GM12878 (cell line): Measurements from ENCODE around the gene TOR1AIP1. TPM values are rescaled to one million over a fixed set of nuclear protein-coding genes. Genes with fewer than 3 reads are reported as not detected.

ENCODE experiments used
- ATAC-seq: fragments of 200-7000 bp; cut with Tn5 transposase; 3 replicates; pipeline ENCODE4 v1.9.1; 2020; ENCODE audit warnings: mild to moderate bottlenecking, moderate library complexity
- BruUV-seq: library from RNA; stranded (reverse); fragments of 400-500 nt; replicated peaks from 2 replicates; lab custom pipeline; 2021; lab: Mats Ljungman, UMichigan
- CTCF ChIA-PET: fragments of 300-600 bp; sonication (Branson Sonifier 250); formaldehyde crosslinking; extraction: SDS; loops from one replicate; lab custom pipeline; 2021; ENCODE audit warnings: inconsistent platforms; lab: Yijun Ruan, JAX
- POLR2A ChIA-PET: fragments of 350-600 bp; formaldehyde crosslinking; extraction: SDS; loops from one replicate; lab custom pipeline; 2021; ENCODE audit warnings: inconsistent platforms; lab: Charles Lee
- RAD21 ChIA-PET: fragments of 300-600 bp; sonication (Branson Sonifier 250); formaldehyde crosslinking; loops from one replicate; lab custom pipeline; 2023; ENCODE audit warnings: antibody characterized with exemption; ENCODE audit not compliant: unreplicated experiment; lab: Charles Lee
- SMC1A ChIA-PET: fragments of 300-600 bp; sonication (Branson Sonifier 250); formaldehyde crosslinking; loops from one replicate; lab custom pipeline; 2023; ENCODE audit not compliant: unreplicated experiment, uncharacterized antibody; lab: Charles Lee
- DNase-seq: peaks from one replicate; pipeline ENCODE4 v3.0.0-alpha.2; 2011; ENCODE audit warnings: low read depth, low spot score
- FAIRE-seq: peaks from 3 replicates; lab custom pipeline; 2011; peaks lifted over from hg19 to GRCh38; lab: Jason Lieb, UNC
- H2AFZ ChIP-seq: 2 replicates; pipeline ENCODE4 v1.6.0; 2011; ENCODE audit warnings: low read depth, low read length, control low read depth; ENCODE audit not compliant: control insufficient read depth
- H3K27ac ChIP-seq: 2 replicates; pipeline ENCODE4 v1.5.1; 2011; ENCODE audit warnings: control low read depth; ENCODE audit not compliant: control insufficient read depth, insufficient read depth
- H3K27me3 ChIP-seq, 2 experiments: replicated peaks in 1 of 2; 2 replicates each; pipeline versions ENCODE4 v1.6.0 to v1.6.1; 2011; ENCODE audit warnings: low read length in 1 of 2; ENCODE audit not compliant: control insufficient read depth in 2 of 2, insufficient read depth in 2 of 2
- H3K36me3 ChIP-seq, 2 experiments: 2 replicates each; pipeline ENCODE4 v1.5.1; 2011; ENCODE audit warnings: low read length in 1 of 2; ENCODE audit not compliant: control insufficient read depth in 2 of 2, insufficient read depth in 2 of 2
- H3K4me1 ChIP-seq: 2 replicates; pipeline ENCODE4 v1.6.1; 2011; ENCODE audit warnings: mild to moderate bottlenecking, low read length, moderate library complexity, mixed read lengths; ENCODE audit not compliant: control insufficient read depth, insufficient read depth
- H3K4me2 ChIP-seq: 2 replicates; pipeline ENCODE4 v1.6.0; 2011; ENCODE audit warnings: control low read depth; ENCODE audit not compliant: control insufficient read depth, insufficient read depth
- H3K4me3 ChIP-seq: fragments of 200-600 bp; sonication (generic); 2 replicates; pipeline ENCODE4 v1.5.1; 2016
- H3K79me2 ChIP-seq: 2 replicates; pipeline ENCODE4 v1.6.0; 2011; ENCODE audit warnings: low read length; ENCODE audit not compliant: control insufficient read depth, insufficient read depth
- H3K9ac ChIP-seq: 2 replicates; pipeline ENCODE4 v1.8.0; 2011; ENCODE audit warnings: low read length, control low read depth, mixed read lengths; ENCODE audit not compliant: control insufficient read depth, insufficient read depth
- H3K9me3 ChIP-seq: replicated peaks from 3 replicates; pipeline ENCODE4 v1.5.1; 2011; ENCODE audit warnings: mild to moderate bottlenecking, low read length; ENCODE audit not compliant: control insufficient read depth, insufficient read depth
- H4K20me1 ChIP-seq: 2 replicates; pipeline ENCODE4 v1.6.0; 2011; ENCODE audit not compliant: control insufficient read depth, insufficient read depth
- BACH1 ChIP-seq: fragments of 450-650 bp; IDR thresholded peaks from 2 replicates; pipeline ENCODE4 v1.6.1; 2017; ENCODE audit warnings: mild to moderate bottlenecking, borderline replicate concordance
- BHLHE40 ChIP-seq, 2 experiments: fragments of 450-650 bp in 1 of 2; IDR thresholded peaks; 2 replicates each; pipeline ENCODE4 v1.6.1; 2011 to 2017; ENCODE audit warnings: low read depth in 2 of 2, borderline replicate concordance in 1 of 2, improper control_type of control experiment in 1 of 2, low read length in 1 of 2, mild to moderate bottlenecking in 1 of 2
- CHD2 ChIP-seq: IDR thresholded peaks from 2 replicates; pipeline ENCODE4 v1.6.1; 2011; ENCODE audit warnings: low read depth, low read length, improper control_type of control experiment, borderline replicate concordance
- CREB1 ChIP-seq: IDR thresholded peaks from 2 replicates; pipeline ENCODE4 v1.6.1; 2012; ENCODE audit warnings: low read depth, mild to moderate bottlenecking, inconsistent platforms
- FOXM1 ChIP-seq: IDR thresholded peaks from 2 replicates; pipeline ENCODE4 v1.6.1; 2012; ENCODE audit warnings: low read depth, mild to moderate bottlenecking, inconsistent platforms, low read length, moderate library complexity
- JUNB ChIP-seq: IDR thresholded peaks from 2 replicates; pipeline ENCODE4 v1.6.1; 2016; ENCODE audit warnings: antibody characterized with exemption, mild to moderate bottlenecking
- RELA ChIP-seq: fragments of 450-650 bp; IDR thresholded peaks from 2 replicates; pipeline ENCODE4 v1.8.0; 2014; ENCODE audit warnings: borderline replicate concordance; ENCODE audit not compliant: partially characterized antibody
- SIX5 ChIP-seq: IDR thresholded peaks from 2 replicates; pipeline ENCODE4 v1.6.1; 2011; ENCODE audit warnings: mild to moderate bottlenecking, low read depth, low read length, moderate library complexity; ENCODE audit not compliant: severe bottlenecking
- ZNF24 ChIP-seq: fragments of 450-650 bp; IDR thresholded peaks from 2 replicates; pipeline ENCODE4 v1.6.1; 2017; ENCODE audit warnings: antibody characterized with exemption, mild to moderate bottlenecking
- WGBS: methylation state at CpG from one replicate; pipeline ENCODE4 v1.1.6; 2016; ENCODE audit warnings: low lambda C conversion rate; ENCODE audit not compliant: insufficient replicate concordance, insufficient coverage; ENCODE audit errors: missing lambda C conversion rate; 5-methylcytosine and 5-hydroxymethylcytosine counted together
- in situ Hi-C: fragments of 300-500 bp; cut with MboI; formaldehyde crosslinking; loops from 9 replicates; pipeline ENCODE4 v1.14.3; 2018; ENCODE audit warnings: mixed read lengths
- intact Hi-C: fragments of 100-400 bp; cut with micrococcal nuclease; formaldehyde crosslinking; loops from one replicate; pipeline ENCODE4 v1.14.2; 2022; ENCODE audit not compliant: unreplicated experiment
- polyA plus RNA-seq, 11 experiments: library from polyadenylated mRNA; depleted of rRNA in 4 of 11; unstranded in 6 of 11; stranded (reverse) in 5 of 11; fragments of >200 nt; fragmentation: Nextera tagmentation in 4 of 11; fragmentation: Illumina TruSeq in 1 of 11; extraction: Ambion mirVana in 4 of 11; extraction: Trizol in 1 of 11; gene quantifications; 1 replicate in 1 of 11; 2 replicates in 10 of 11; pipeline versions ENCODE4 v1.2.1 to v1.2.3, GENCODE V29; 2011 to 2016; ENCODE audit warnings: inconsistent platforms in 2 of 11, missing spikeins in 2 of 11, low read depth in 1 of 11
- total RNA-seq, 4 experiments: library from RNA; depleted of rRNA in 3 of 4; stranded (reverse); fragments of >200 nt in 3 of 4; fragmentation: Illumina TruSeq in 1 of 4; extraction: Trizol in 1 of 4; gene quantifications; 2 replicates each; pipeline versions ENCODE4 v1.2.1 to v1.2.3, GENCODE V29; 2013 to 2021
- TF ChIP-seq, protein P1 (sequence below): IDR thresholded peaks from 2 replicates; pipeline ENCODE4 v1.6.1; 2011; ENCODE audit warnings: low read depth, low read length, improper control_type of control experiment, borderline replicate concordance
- TF ChIP-seq, protein P2 (sequence below): IDR thresholded peaks from 2 replicates; pipeline ENCODE4 v1.6.1; 2011; ENCODE audit warnings: borderline replicate concordance, low read depth, mild to moderate bottlenecking, moderate library complexity, low read length; ENCODE audit not compliant: insufficient read depth, poor library complexity, severe bottlenecking
- TF ChIP-seq, protein P3 (sequence below): IDR thresholded peaks from 2 replicates; pipeline ENCODE4 v1.6.1; 2012; ENCODE audit warnings: low read length, inconsistent platforms
- TF ChIP-seq, protein P4 (sequence below): fragments of 450-650 bp; formaldehyde crosslinking; IDR thresholded peaks from 2 replicates; pipeline ENCODE4 v1.4.0; 2022; ENCODE audit warnings: mild to moderate bottlenecking, moderate library complexity

Gene TOR1AIP1
- total and polyA plus RNA-seq, 10 of the 15 experiments (the other 5 are each of a cell fraction or from before 2014, with no cell fraction given): 14.8 to 36.0 (median 25.8) TPM

DNA sequence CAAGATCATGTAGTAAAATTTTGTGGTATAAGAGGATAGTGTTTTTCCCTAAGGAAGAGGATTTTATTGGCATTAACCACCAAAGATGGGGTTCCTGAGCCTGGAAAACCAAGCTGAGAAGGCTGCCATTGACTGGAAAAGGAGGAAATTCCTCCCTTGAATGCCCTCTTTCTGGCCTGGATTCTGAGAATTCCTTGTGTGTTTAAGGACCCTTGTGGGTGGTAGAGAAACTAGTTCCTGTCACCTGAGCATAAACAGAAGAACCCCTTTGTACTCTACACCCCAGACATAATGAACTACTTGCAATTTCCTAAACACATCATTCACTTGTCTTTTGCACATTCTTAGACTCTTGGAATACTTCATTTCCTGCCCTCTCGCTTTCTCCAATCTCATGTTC is 39.4 kb downstream of the TOR1AIP1 start:
- Histone ChIP-seq H3K9ac (no peak overlapping the region), H3K4me3 (no peak overlapping the region), H4K20me1 (no peaks in the 10 kb centered on the region), H3K36me3 (peaks cover 5 to 18% of the 10 kb centered on the region in 2 experiments; a peak in 3 of 4 replicates), H3K27ac (no peak overlapping the region), H3K79me2 (no peaks in the 10 kb centered on the region), H3K4me1 (no peaks in the 10 kb centered on the region), H2AFZ (no peak overlapping the region), H3K4me2 (no peak overlapping the region), H3K9me3 (no peaks in the 10 kb centered on the region), H3K27me3 (no peaks in the 10 kb centered on the region)
- 92% methylated on average over 1 of the region's 1 CpG for WGBS
- ChIA-PET POLR2A (interaction anchor here (0.6 kb wide), 1 partner anchor 126 kb away, joined by 3 read pairs; no protein-coding TSS in a partner anchor), CTCF (interaction anchor here (1.1 kb wide), 1 partner anchor 20 kb away, joined by 3 read pairs; no protein-coding TSS in a partner anchor), RAD21 (no interaction called here), SMC1A (interaction anchor here (0.8 to 1.5 kb wide), 2 partner anchors 10 to 32 kb away, joined by 3 to 7 read pairs; no protein-coding TSS in a partner anchor)
- no peak for ATAC-seq
- FAIRE-seq: no peak
- BruUV-seq: no TSS peak
- in situ Hi-C loops (no loop called here), intact Hi-C loops (no loop called here)
- DNase-seq: no peak
- TF ChIP-seq SIX5 (no peak), BACH1 (no peak), ZNF24 (no peak), JUNB (no peak), CHD2 (no peak), CREB1 (no peak), BHLHE40 (IDR thresholded peaks at IDR 0.05; ENCODE audit: borderline replicate concordance in 1 of 2, low read depth in 2 of 2, low read length in 1 of 2) (no peak), RELA (no peak), FOXM1 (no peak)
- TF ChIP-seq, protein P1, sequence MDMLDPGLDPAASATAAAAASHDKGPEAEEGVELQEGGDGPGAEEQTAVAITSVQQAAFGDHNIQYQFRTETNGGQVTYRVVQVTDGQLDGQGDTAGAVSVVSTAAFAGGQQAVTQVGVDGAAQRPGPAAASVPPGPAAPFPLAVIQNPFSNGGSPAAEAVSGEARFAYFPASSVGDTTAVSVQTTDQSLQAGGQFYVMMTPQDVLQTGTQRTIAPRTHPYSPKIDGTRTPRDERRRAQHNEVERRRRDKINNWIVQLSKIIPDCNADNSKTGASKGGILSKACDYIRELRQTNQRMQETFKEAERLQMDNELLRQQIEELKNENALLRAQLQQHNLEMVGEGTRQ: no peak
- TF ChIP-seq, protein P2, sequence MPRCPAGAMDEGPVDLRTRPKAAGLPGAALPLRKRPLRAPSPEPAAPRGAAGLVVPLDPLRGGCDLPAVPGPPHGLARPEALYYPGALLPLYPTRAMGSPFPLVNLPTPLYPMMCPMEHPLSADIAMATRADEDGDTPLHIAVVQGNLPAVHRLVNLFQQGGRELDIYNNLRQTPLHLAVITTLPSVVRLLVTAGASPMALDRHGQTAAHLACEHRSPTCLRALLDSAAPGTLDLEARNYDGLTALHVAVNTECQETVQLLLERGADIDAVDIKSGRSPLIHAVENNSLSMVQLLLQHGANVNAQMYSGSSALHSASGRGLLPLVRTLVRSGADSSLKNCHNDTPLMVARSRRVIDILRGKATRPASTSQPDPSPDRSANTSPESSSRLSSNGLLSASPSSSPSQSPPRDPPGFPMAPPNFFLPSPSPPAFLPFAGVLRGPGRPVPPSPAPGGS: no peak
- TF ChIP-seq, protein P3, sequence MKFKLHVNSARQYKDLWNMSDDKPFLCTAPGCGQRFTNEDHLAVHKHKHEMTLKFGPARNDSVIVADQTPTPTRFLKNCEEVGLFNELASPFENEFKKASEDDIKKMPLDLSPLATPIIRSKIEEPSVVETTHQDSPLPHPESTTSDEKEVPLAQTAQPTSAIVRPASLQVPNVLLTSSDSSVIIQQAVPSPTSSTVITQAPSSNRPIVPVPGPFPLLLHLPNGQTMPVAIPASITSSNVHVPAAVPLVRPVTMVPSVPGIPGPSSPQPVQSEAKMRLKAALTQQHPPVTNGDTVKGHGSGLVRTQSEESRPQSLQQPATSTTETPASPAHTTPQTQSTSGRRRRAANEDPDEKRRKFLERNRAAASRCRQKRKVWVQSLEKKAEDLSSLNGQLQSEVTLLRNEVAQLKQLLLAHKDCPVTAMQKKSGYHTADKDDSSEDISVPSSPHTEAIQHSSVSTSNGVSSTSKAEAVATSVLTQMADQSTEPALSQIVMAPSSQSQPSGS: no peak
- TF ChIP-seq, protein P4, sequence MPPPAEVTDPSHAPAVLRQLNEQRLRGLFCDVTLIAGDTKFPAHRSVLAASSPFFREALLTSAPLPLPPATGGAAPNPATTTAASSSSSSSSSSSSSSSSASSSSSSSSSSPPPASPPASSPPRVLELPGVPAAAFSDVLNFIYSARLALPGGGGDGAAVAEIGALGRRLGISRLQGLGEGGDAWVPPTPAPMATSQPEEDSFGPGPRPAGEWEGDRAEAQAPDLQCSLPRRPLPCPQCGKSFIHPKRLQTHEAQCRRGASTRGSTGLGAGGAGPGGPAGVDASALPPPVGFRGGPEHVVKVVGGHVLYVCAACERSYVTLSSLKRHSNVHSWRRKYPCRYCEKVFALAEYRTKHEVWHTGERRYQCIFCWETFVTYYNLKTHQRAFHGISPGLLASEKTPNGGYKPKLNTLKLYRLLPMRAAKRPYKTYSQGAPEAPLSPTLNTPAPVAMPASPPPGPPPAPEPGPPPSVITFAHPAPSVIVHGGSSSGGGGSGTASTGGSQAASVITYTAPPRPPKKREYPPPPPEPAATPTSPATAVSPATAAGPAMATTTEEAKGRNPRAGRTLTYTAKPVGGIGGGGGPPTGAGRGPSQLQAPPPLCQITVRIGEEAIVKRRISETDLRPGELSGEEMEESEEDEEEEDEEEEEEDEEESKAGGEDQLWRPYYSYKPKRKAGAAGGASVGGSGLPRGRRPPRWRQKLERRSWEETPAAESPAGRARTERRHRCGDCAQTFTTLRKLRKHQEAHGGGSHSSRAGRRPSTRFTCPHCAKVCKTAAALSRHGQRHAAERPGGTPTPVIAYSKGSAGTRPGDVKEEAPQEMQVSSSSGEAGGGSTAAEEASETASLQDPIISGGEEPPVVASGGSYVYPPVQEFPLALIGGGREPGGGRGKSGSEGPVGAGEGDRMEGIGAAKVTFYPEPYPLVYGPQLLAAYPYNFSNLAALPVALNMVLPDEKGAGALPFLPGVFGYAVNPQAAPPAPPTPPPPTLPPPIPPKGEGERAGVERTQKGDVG (CRISPR knock-in tag): no peak
